ENCODE measurements around the gene TP53TG5. TPM values are rescaled to one million over a fixed set of nuclear protein-coding genes. Genes with fewer than 3 reads are reported as not detected.
"Not testable (repeated sequence)": the region's sequence is repeated elsewhere in the genome, so short reads cannot be mapped to it uniquely, and the experiment has no call there.

The TP53TG5 gene
- polyA plus RNA-seq, 6 donors from 2014 or later, result 0.14 to 0.29 (median 0.21) TPM; not detected in 2

DNA sequence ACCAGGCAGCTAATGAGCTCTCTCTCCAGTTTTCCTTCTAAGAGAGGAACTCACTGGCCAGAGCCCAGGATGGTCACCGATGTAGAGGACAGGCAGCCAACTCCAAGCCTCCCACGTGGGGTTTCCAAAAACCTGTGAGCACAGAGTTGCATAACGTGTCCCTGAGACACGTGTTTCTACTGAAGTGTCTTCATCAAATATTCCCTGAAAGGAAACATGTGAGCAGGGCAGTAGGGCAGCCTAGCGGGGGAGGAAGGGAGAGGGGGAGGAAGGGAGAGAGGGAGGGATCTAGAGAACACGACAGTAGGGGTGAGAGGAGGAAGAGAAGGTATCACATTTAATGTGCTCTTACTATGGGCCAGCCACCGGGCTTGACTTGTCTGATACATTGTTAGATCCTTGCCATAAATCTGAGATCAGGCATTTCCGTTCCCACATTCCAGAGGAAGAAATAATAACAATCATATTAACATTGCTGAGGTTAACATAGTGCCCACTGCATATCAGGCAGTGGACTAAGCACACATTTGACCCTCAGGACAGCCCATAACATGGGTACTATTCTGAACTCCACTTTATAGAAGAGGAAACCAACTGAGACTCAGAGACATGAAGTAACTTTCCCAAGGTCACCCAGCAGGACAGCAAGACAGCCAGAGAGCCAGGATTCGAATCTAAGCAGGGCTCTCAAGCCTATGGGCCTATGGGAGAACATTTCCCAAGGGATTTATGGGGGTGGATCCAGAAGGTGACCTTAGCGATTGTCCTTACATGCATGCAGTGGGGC is 19.6 kb downstream of the TP53TG5 start:
- DNase-seq, result no peak
- Mint-ChIP-seq H3K27ac (peak overlapping the region in 2 of 6 donors; percentile 16 to 20), H3K4me3 (no peak overlapping the region), H3K27me3 (peaks cover 0 to 24% (median 12%) of the 10 kb centered on the region in 3 donors), H3K4me1 (peaks cover 10 to 12% (median 11%) of the 10 kb centered on the region in 3 donors), H3K36me3 (no peaks in the 10 kb centered on the region), H3K9me3 (no peaks in the 10 kb centered on the region)
- no peak for ATAC-seq (ENCODE audit: low read depth in 2 of 2)

DNA sequence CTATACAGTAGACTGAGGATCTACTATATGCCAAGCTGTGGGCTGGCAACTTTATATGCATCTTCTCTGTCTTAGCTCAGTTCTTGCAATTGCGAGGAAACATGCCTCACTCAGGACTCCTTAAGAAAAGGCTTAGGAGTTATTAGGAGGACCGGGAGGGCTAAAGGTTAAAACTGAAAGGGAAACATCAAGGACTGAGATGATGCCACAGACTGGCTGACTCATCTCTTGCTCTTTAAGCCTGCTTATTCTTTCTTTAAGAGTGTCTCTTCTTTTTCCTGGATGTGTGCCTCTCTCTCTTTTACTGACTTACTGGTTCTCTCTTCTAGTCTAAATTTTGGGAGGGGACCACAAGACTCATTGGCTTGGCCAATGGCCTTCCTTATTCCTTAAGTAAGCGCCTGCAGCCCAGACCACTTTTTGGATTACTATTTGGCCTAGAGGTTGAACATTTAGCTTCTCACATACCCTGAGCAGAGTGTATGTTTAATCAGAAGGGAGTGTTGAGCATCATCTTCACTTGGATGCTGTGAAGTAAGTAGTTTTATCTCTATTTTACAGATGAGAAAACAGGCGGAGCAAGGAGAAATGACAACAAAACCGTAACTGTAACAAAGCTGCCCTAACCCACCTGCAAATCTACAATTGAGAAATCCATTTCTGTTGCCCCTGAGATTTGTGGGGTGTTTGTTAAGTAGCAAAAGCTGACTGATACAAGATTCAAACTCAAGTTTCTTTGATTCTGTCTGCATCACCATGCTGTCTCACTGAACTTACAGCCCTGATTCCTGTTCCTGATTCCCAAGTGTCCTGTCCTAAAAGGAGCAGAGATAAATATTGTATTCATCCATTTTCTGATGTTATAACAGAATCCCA is 22.7 kb downstream of the TP53TG5 start:
- Mint-ChIP-seq H3K4me3 (no peak overlapping the region), H3K4me1 (peaks cover 0 to 2% (median 0%) of the 10 kb centered on the region in 3 donors), H3K27me3 (peaks cover 0 to 24% (median 14%) of the 10 kb centered on the region in 3 donors), H3K27ac (no peak overlapping the region), H3K36me3 (no peaks in the 10 kb centered on the region), H3K9me3 (no peaks in the 10 kb centered on the region)
- ATAC-seq (ENCODE audit: low read depth in 2 of 2) (no peak), DNase-seq (no peak)

DNA sequence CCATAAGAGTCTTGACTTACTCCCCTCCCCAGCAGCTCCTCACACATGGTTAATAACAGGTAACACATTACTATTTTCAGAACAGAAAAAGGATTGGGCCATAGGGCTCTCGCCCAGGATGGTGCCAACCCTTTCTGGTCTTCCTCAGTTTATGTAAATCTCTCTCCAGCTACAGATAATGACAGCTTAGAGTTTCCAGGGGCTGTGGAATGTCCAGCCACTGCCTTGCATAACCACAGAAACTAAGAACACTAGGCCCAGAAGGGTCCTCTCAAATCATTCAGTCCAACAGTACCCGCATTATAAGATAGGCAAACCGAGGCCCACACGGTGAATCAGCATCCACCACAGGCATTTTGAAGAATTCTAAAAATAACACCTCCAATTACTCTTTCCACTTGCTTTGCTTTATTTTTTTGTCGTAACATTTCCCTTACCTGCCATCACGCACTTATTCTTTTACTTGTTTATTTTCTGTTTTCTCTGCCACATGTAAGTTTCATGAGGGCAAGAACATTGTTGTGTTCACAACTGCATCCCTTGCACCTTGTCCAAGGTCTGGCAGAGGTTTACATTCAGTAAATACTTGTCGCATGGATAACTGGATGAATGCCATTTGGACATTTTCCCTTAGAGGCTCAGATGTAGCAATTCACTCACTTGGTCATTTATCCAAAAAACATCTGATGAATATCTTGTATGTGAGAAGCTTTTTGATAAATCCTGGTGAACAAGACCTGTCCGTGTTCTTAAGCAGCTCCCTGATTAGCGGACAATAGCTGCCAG is 23.5 kb downstream of the TP53TG5 start:
- peak overlapping the region in 1 of 6 donors; percentile 26 for H3K27ac Mint-ChIP-seq
- no peaks in the 10 kb centered on the region for H3K9me3 Mint-ChIP-seq
- ATAC-seq (ENCODE audit: low read depth in 2 of 2) (no peak), DNase-seq (no peak)
- no peak overlapping the region for H3K4me3 Mint-ChIP-seq
- peaks cover 0 to 24% (median 22%) of the 10 kb centered on the region in 3 donors for H3K27me3 Mint-ChIP-seq
- H3K36me3 Mint-ChIP-seq, result no peaks in the 10 kb centered on the region
- peaks cover 0 to 2% (median 0%) of the 10 kb centered on the region in 3 donors for H3K4me1 Mint-ChIP-seq

DNA sequence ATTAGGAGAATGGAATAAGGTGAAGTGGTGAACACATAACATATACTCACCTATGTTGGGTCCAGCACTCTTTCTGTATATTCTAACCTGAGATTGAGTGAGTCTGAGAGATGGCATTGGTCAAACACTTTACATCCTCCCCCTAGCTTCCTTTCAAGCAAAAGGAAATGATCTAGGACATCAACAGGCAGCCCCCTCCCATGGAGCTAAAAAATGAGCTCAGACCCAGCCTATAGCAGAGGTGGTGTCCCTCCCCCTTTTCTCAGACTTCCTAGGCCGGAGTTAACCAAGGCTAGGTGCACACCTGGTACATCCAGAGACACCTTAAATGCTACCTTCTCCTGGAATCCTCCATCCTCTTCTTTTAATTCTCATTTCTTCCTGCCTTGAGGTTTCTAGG is 24.4 kb downstream of the TP53TG5 start:
- H3K36me3 Mint-ChIP-seq, result no peaks in the 10 kb centered on the region
- H3K4me1 Mint-ChIP-seq, result peaks cover 0 to 2% (median under 1%) of the 10 kb centered on the region in 3 donors
- no peak for DNase-seq
- ATAC-seq (ENCODE audit: low read depth in 2 of 2), result no peak
- peaks cover 0 to 22% (median 19%) of the 10 kb centered on the region in 3 donors for H3K27me3 Mint-ChIP-seq
- no peaks in the 10 kb centered on the region for H3K9me3 Mint-ChIP-seq
- H3K27ac Mint-ChIP-seq, result no peak overlapping the region
- H3K4me3 Mint-ChIP-seq, result no peak overlapping the region

DNA sequence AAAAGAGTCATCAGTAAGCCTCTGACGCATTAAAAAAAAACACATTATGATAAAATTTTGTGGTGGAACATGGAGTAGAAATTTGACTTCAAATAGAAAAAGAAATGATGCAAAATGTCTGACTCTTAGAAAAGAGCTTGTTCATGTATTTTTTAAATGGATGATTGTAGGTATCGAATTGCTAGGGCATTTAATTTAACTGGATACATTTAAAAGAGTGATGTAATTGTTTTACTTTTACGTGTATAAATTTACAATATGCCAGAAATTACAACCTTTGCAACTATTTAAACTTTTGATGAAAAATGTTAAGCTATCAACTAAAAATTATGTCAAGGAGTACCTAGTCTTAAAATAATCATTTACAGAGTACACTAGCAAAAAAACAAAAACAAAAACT is 25.4 kb downstream of the TP53TG5 start:
- Mint-ChIP-seq H3K4me3 (no peak overlapping the region), H3K9me3 (no peaks in the 10 kb centered on the region), H3K27ac (no peak overlapping the region), H3K27me3 (peaks cover 2 to 27% (median 22%) of the 10 kb centered on the region in 3 donors), H3K4me1 (peaks cover 4 to 8% (median 7%) of the 10 kb centered on the region in 3 donors), H3K36me3 (no peaks in the 10 kb centered on the region)
- ATAC-seq (ENCODE audit: low read depth in 2 of 2) (no peak), DNase-seq (no peak)

DNA sequence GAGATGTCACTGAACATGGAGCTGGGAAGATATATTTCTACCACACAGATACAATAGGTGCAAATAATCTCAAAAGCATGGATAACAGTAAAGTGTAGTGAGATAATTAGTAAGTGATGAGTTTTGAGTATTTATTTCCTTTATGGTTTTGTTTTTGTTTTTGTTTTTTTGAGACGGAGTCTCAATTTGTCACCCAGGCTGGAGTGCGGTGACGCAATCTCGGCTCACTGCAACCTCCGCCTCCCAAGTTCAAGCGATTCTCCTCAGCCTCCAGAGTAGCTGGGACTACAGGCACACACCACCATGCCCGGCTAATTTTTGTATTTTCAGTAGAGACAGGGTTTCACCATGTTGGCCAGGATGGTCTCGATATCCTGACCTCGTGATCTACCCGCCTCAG is 27.3 kb downstream of the TP53TG5 start:
- Mint-ChIP-seq H3K4me1 (peaks cover 12 to 24% (median 17%) of the 10 kb centered on the region in 3 donors), H3K27ac (peak overlapping the region in 1 of 6 donors; percentile 27), H3K27me3 (peaks cover 21 to 47% (median 38%) of the 10 kb centered on the region in 3 donors)
- not testable (repeated sequence) for H3K9me3 Mint-ChIP-seq; ATAC-seq (ENCODE audit: low read depth in 2 of 2); H3K36me3 Mint-ChIP-seq; DNase-seq; H3K4me3 Mint-ChIP-seq

DNA sequence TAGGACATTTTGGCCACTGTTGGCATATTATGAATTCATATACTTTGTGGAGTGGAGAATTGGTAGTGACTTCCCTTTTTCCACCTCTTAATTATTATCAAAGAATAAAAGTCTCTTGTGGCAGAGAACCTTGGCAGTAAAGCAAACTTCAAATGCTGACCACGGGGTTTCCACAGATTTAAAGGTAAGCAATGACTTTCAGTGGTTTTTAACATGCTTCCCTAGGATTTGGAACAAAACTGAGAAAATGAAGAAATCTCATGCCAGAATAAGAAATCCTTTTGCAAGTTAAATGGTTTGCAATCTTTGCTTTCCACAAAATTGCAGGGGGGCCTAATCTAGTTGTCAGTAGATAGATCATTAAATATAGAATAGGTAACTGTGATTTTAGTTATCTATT is 27.9 kb downstream of the TP53TG5 start:
- Mint-ChIP-seq H3K27me3 (peaks cover 24 to 48% (median 42%) of the 10 kb centered on the region in 3 donors), H3K4me1 (peaks cover 12 to 29% (median 17%) of the 10 kb centered on the region in 3 donors), H3K36me3 (no peaks in the 10 kb centered on the region), H3K27ac (no peak overlapping the region), H3K9me3 (no peaks in the 10 kb centered on the region), H3K4me3 (peak overlapping the region in 1 of 8 donors; percentile 6)
- ATAC-seq (ENCODE audit: low read depth in 2 of 2), result no peak
- DNase-seq, result no peak

DNA sequence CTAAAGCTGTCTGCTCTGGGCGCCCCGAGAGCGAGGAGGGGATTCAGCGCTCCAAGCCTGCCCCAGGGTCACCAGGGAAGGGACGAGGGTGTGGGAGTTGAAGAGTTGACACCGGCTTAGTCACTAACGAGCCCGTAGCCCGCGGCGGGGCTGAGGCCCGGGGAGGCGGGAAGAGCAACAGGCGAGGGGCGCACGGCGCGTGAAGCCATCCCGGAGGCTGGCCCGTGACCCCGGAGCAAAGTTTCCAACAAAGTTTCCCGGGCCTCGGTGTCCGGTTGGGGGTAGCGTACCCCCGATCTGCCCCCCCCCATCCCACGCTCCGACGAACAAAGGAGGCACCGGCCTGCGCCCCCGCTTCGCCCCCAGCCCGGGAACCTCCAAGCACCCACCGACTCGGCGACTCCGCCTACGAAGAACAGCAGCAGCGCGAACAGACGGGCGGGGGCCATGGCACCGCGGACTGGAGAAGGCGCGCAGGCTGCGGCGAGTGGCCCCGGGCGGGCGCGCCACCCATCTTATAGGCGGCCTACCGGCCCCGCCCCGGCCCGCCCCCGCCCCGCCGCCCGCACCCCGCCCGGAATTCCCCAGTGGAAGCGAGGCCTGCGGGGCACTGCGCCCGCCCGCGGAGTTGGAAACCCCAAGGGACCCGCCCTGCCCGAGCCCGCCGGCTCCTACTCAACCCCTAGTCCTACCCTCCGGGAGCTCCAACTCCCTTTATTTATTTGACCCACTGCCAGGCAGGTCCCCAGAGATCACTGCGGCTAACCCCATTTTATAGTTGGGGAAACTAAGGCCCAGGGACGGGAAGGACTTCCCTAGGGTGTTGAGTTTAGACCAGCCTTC is 30.0 kb downstream of the TP53TG5 start, which contains the start of gene SDC4:
SDC4 (minus strand) TSS at position 489 of the 843 bp plus-strand sequence; CDS start at position 449, 40 bp downstream.
- Mint-ChIP-seq H3K36me3 (no peaks in the 10 kb centered on the region), H3K9me3 (no peaks in the 10 kb centered on the region), H3K27me3 (peaks cover 24 to 52% (median 34%) of the 10 kb centered on the region in 3 donors), H3K4me3 (peak within 1 kb of the TSS; percentile 40 to 87 (median 74)), H3K4me1 (peaks cover 12 to 39% (median 21%) of the 10 kb centered on the region in 3 donors), H3K27ac (peak within 1 kb of the TSS in 2 of 6 donors; percentile 49 to 56)
- ATAC-seq (ENCODE audit: low read depth in 2 of 2) (peak; percentile 69 to 77), DNase-seq (no peak)

DNA sequence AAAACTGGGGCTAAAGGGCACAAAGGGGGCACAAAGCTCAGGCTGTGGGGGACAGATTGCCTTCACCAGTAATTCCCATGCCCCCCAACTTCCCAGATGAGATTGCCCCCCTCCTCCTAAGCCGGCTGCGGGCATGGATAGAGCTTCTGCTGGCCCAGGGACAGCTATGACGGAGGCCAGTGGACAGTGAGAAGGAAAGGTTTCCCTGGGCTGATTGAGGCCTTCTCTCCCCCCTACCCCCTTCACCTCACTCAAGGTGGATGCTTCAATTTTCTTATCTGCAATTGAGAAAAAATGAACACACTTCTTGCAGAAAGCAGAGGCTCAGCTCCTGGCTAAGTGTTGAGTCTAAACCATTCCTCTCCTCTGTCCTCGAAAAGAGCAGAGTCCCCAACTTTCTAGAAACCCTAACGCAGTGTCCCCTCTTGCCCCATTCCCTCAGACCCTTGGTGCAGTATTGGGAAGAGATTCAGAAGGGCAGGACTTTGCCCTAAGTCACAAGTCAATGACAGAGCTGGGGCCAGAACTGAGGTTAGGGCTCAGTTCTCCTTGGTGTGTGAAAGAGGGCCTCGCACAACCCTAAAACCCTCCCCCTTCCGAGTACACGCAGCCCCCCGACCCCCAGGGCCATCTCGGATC is 30.7 kb downstream of the TP53TG5 start:
- H3K36me3 Mint-ChIP-seq, result no peaks in the 10 kb centered on the region
- peaks cover 24 to 60% (median 34%) of the 10 kb centered on the region in 3 donors for H3K27me3 Mint-ChIP-seq
- peak; percentile 15 to 27 for ATAC-seq (ENCODE audit: low read depth in 2 of 2)
- DNase-seq, result no peak
- H3K27ac Mint-ChIP-seq, result peak overlapping the region in 2 of 6 donors; percentile 49 to 56
- peaks cover 12 to 39% (median 21%) of the 10 kb centered on the region in 3 donors for H3K4me1 Mint-ChIP-seq
- H3K4me3 Mint-ChIP-seq, result peak overlapping the region; percentile 36 to 87 (median 72)
- H3K9me3 Mint-ChIP-seq, result no peaks in the 10 kb centered on the region

DNA sequence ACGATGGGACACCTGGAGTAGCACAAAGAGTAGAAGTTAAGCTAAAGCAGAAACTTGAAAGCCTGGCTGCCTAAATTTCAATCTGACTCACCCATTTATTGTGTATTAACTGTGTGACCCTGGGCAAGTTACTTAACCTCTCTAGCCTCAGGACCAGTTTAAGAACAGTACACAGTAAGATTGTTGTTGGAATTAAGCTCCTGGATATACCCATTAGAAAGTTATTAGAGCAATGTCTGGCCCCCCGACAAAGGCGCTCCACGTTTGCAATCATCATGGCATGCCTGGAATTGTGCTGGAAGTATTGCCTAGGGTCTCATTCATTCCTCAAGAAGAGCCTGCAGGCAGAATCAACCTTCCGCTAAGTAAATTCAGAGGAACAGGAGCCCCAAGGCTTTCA is 31.3 kb downstream of the TP53TG5 start:
- peak overlapping the region in 1 of 6 donors; percentile 27 for H3K27ac Mint-ChIP-seq
- peaks cover 24 to 63% (median 34%) of the 10 kb centered on the region in 3 donors for H3K27me3 Mint-ChIP-seq
- H3K4me3 Mint-ChIP-seq, result peak overlapping the region in 4 of 8 donors; percentile 49 to 87 (median 67)
- DNase-seq (no peak), ATAC-seq (ENCODE audit: low read depth in 2 of 2) (no peak)
- no peaks in the 10 kb centered on the region for H3K9me3 Mint-ChIP-seq
- H3K36me3 Mint-ChIP-seq, result no peaks in the 10 kb centered on the region
- peaks cover 12 to 39% (median 21%) of the 10 kb centered on the region in 3 donors for H3K4me1 Mint-ChIP-seq

DNA sequence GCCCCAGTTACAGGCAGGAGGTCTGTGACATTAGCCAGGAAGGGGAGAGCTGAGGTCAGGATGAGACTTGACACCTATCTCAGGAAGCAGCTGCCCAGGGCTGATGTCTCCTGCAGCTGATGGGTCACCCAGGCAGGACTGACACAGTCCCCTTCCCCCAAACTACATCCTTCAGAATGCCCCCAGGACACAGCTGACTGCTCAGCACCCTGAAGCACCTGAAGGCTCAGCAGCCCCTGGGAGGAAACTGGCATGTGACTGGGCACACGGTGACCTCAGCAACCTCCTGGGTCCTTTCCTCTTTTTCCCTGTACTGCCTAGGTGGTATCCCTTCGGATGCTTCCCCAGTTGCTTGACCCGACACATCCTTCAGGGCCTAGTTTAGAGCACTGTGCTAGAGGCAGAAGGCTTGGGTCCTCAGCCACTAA is 31.8 kb downstream of the TP53TG5 start:
- peaks cover 12 to 39% (median 21%) of the 10 kb centered on the region in 3 donors for H3K4me1 Mint-ChIP-seq
- peaks cover 24 to 63% (median 34%) of the 10 kb centered on the region in 3 donors for H3K27me3 Mint-ChIP-seq
- H3K36me3 Mint-ChIP-seq, result no peaks in the 10 kb centered on the region
- H3K4me3 Mint-ChIP-seq, result peak overlapping the region in 2 of 8 donors; percentile 59 to 75
- no peak for DNase-seq
- no peaks in the 10 kb centered on the region for H3K9me3 Mint-ChIP-seq
- peak overlapping the region in 2 of 6 donors; percentile 9 to 39 for H3K27ac Mint-ChIP-seq
- peak; percentile 8 to 73 for ATAC-seq (ENCODE audit: low read depth in 2 of 2)
